Spleen (tissue), 7 donors: Measurements from ENCODE around the gene ITPKB.

Experiments
- CTCF ChIP-seq, 11 experiments: fragments of 200-600 bp in 7 of 11; fragments of 450-650 bp in 4 of 11; sonication (generic) in 4 of 11; IDR thresholded peaks in 8 of 11; conservative IDR thresholded peaks in 3 of 11; 1 replicate in 7 of 11; 2 replicates in 4 of 11; pipeline versions ENCODE4 v1.4.0 to v1.8.0; 2016 to 2021; ENCODE audit warnings: antibody characterized with exemption in 11 of 11, inconsistent platforms in 4 of 11, mild to moderate bottlenecking in 1 of 11
- POLR2A ChIP-seq, 3 donors: fragments of 450-650 bp; IDR thresholded peaks; one replicate each; pipeline ENCODE4 v1.5.1; 2017; ENCODE audit warnings: antibody characterized with exemption in 3 of 3, mild to moderate bottlenecking in 1 of 3
- donor health status: DM: no; HTN: no; CAD: no; lungs with moderate emphysema.
- donor health status: DM: no; HTN: no; CAD: no.
- donor health status: DM: no; HTN: no; CAD: no.

- TF ChIP-seq CTCF (IDR thresholded peaks at IDR 0.05 in 8 of 11, conservative IDR thresholded peaks at IDR 0.05 in 3 of 11), result no peak
- no peak for TF ChIP-seq POLR2A (IDR thresholded peaks at IDR 0.05)
Observed at GRCh38 chr1:226779561-226779960, 40.5 kb upstream of the ITPKB start.
